HepG2 (cell line): ENCODE results near the gene PSMD1. TPM values are rescaled to one million over a fixed set of nuclear protein-coding genes. Genes with fewer than 3 reads are reported as not detected.
A peak's percentile ranks its signal among the peaks of the same experiment; 100 is the strongest.

Experiments
- ATAC-seq: fragments of 200-7000 bp; cut with Tn5 transposase; 3 replicates; pipeline ENCODE4 v1.9.1; 2020; ENCODE audit warnings: mild to moderate bottlenecking, moderate library complexity
- BruUV-seq: library from RNA; stranded (reverse); fragments of 400-500 nt; replicated peaks from 2 replicates; lab custom pipeline; 2021; lab: Mats Ljungman, UMichigan
- CTCF ChIA-PET: fragments of 300-600 bp; formaldehyde crosslinking; extraction: SDS; loops from one replicate; lab custom pipeline; 2021; ENCODE audit warnings: low total read pairs, inconsistent platforms, low intra/inter-chr PET ratio; lab: Yijun Ruan, JAX
- POLR2A ChIA-PET: fragments of 350-600 bp; sonication (Branson Sonifier 250); formaldehyde crosslinking; loops from one replicate; lab custom pipeline; 2020; ENCODE audit warnings: antibody characterized with exemption, inconsistent platforms; lab: Yijun Ruan, JAX
- DNase-seq: peaks from one replicate; pipeline ENCODE4 v3.0.0-alpha.2; 2015; ENCODE audit warnings: low spot score
- FAIRE-seq: peaks from 3 replicates; lab custom pipeline; 2011; peaks lifted over from hg19 to GRCh38; lab: Jason Lieb, UNC
- H2AFZ ChIP-seq: one replicate; pipeline ENCODE4 v1.6.1; 2011; ENCODE audit warnings: low read length, inconsistent platforms
- H3K27ac ChIP-seq: fragments of 300-600 bp; 3 replicates; pipeline ENCODE4 v1.8.0; 2011; ENCODE audit warnings: mixed run types, mild to moderate bottlenecking, mixed read lengths, low read length, inconsistent platforms; ENCODE audit not compliant: insufficient read depth; ENCODE audit errors: extremely low read length
- H3K27me3 ChIP-seq, 2 experiments: fragments of 200-600 bp in 1 of 2; 2 replicates in 1 of 2; 3 replicates in 1 of 2; pipeline versions ENCODE4 v1.6.0 to v1.8.0; 2011; ENCODE audit warnings: low read length in 2 of 2, mild to moderate bottlenecking in 2 of 2, moderate library complexity in 2 of 2, inconsistent platforms in 1 of 2; ENCODE audit not compliant: insufficient read depth in 2 of 2, control insufficient read depth in 1 of 2
- H3K36me3 ChIP-seq, 2 experiments: fragments of 200-600 bp in 1 of 2; replicated peaks in 1 of 2; 2 replicates in 1 of 2; 3 replicates in 1 of 2; pipeline versions ENCODE4 v1.5.1 to v1.8.0; 2011; ENCODE audit warnings: low read length in 2 of 2, inconsistent platforms in 1 of 2; ENCODE audit not compliant: insufficient read depth in 2 of 2, control insufficient read depth in 1 of 2
- H3K4me1 ChIP-seq: 2 replicates; pipeline ENCODE4 v1.5.1; 2012; ENCODE audit warnings: low read length, inconsistent platforms; ENCODE audit not compliant: insufficient read depth
- H3K4me2 ChIP-seq: 2 replicates; pipeline ENCODE4 v1.6.0; 2011; ENCODE audit warnings: low read depth, low read length, inconsistent platforms
- H3K4me3 ChIP-seq, 3 experiments: fragments of 200-600 bp in 1 of 3; sonication (generic), shearing (Covaris generic) in 1 of 3; replicated peaks in 1 of 3; 2 replicates each; pipeline ENCODE4 v1.5.1; 2011 to 2016; ENCODE audit warnings: low read length in 3 of 3, inconsistent platforms in 2 of 3, low read depth in 2 of 3, mild to moderate bottlenecking in 2 of 3, control low read depth in 1 of 3, mixed read lengths in 1 of 3; ENCODE audit not compliant: insufficient read depth in 1 of 3
- H3K79me2 ChIP-seq: one replicate; pipeline ENCODE4 v1.6.1; 2011; ENCODE audit warnings: low read length, inconsistent platforms; ENCODE audit not compliant: insufficient read depth
- H3K9ac ChIP-seq: 2 replicates; pipeline ENCODE4 v1.6.0; 2011; ENCODE audit warnings: mild to moderate bottlenecking, low read depth, low read length, inconsistent platforms; ENCODE audit not compliant: insufficient read depth
- H3K9me3 ChIP-seq: 2 replicates; pipeline ENCODE4 v1.5.1; 2012; ENCODE audit warnings: mild to moderate bottlenecking, low read length
- H4K20me1 ChIP-seq: 2 replicates; pipeline ENCODE4 v1.6.0; 2011; ENCODE audit warnings: inconsistent platforms, mild to moderate bottlenecking, low read length, moderate library complexity; ENCODE audit not compliant: insufficient read depth
- BRCA1 ChIP-seq: sonication (generic); formaldehyde crosslinking; IDR thresholded peaks from 2 replicates; pipeline ENCODE4 v1.4.0; 2020; ENCODE audit warnings: missing genetic modification reagents
- CAMTA2 ChIP-seq: sonication (generic); formaldehyde crosslinking; IDR thresholded peaks from 2 replicates; pipeline ENCODE4 v1.4.0; 2020; ENCODE audit warnings: mild to moderate bottlenecking, missing genetic modification reagents, borderline replicate concordance
- ELF1 ChIP-seq: sonication (generic); formaldehyde crosslinking; IDR thresholded peaks from 2 replicates; pipeline ENCODE4 v1.4.0; 2020; ENCODE audit warnings: missing genetic modification reagents
- EP300 ChIP-seq, 3 experiments: sonication (generic) in 1 of 3; formaldehyde crosslinking in 1 of 3; IDR thresholded peaks; 2 replicates each; pipeline versions ENCODE4 v1.5.1 to v1.6.1; 2011 to 2020; ENCODE audit warnings: low read depth in 2 of 3, low read length in 2 of 3, borderline replicate concordance in 1 of 3, improper control_type of control experiment in 1 of 3, mild to moderate bottlenecking in 1 of 3, missing genetic modification reagents in 1 of 3, moderate library complexity in 1 of 3
- FOXP1 ChIP-seq, 2 experiments: fragments of 450-650 bp in 1 of 2; IDR thresholded peaks; 2 replicates each; pipeline ENCODE4 v1.6.1; 2017 to 2018; ENCODE audit warnings: antibody characterized with exemption in 1 of 2
- GABPA ChIP-seq, 2 experiments: IDR thresholded peaks; 2 replicates each; pipeline ENCODE4 v1.6.1; 2011 to 2016; ENCODE audit warnings: low read depth in 2 of 2, low read length in 1 of 2, missing biosample characterization in 1 of 2, missing genetic modification characterization in 1 of 2
- HDAC2 ChIP-seq: sonication (generic); formaldehyde crosslinking; IDR thresholded peaks from 2 replicates; pipeline ENCODE4 v1.4.0; 2020; ENCODE audit warnings: missing genetic modification reagents
- HMG20B ChIP-seq: conservative IDR thresholded peaks from 2 replicates; pipeline ENCODE4 v1.6.1; 2016; ENCODE audit warnings: missing genetic modification reagents, missing compliant biosample characterization
- HNF1B ChIP-seq: sonication (generic); formaldehyde crosslinking; IDR thresholded peaks from 2 replicates; pipeline ENCODE4 v1.5.1; 2020; ENCODE audit warnings: mild to moderate bottlenecking, moderate library complexity, missing genetic modification reagents
- HNF4A ChIP-seq: sonication (generic); formaldehyde crosslinking; IDR thresholded peaks from 2 replicates; pipeline ENCODE4 v1.4.0; 2020; ENCODE audit warnings: missing genetic modification reagents
- HNF4G ChIP-seq, 2 experiments: sonication (generic) in 1 of 2; formaldehyde crosslinking in 1 of 2; IDR thresholded peaks; 2 replicates each; pipeline versions ENCODE4 v1.4.0 to v1.6.1; 2011 to 2020; ENCODE audit warnings: borderline replicate concordance in 2 of 2, low read depth in 2 of 2, mild to moderate bottlenecking in 2 of 2, low read length in 1 of 2, missing genetic modification reagents in 1 of 2, moderate library complexity in 1 of 2
- NR2F6 ChIP-seq, 2 experiments: IDR thresholded peaks; 2 replicates each; pipeline ENCODE4 v1.6.1; 2016; ENCODE audit warnings: antibody characterized with exemption in 1 of 2, mild to moderate bottlenecking in 1 of 2
- PAXIP1 ChIP-seq: sonication (generic); formaldehyde crosslinking; conservative IDR thresholded peaks from 2 replicates; pipeline ENCODE4 v1.4.0; 2020; ENCODE audit warnings: mild to moderate bottlenecking, missing genetic modification reagents, moderate library complexity
- SOX5 ChIP-seq: IDR thresholded peaks from 2 replicates; pipeline ENCODE4 v1.6.1; 2016; ENCODE audit warnings: borderline replicate concordance
- TARDBP ChIP-seq: sonication (generic); formaldehyde crosslinking; IDR thresholded peaks from 2 replicates; pipeline ENCODE4 v1.8.0; 2022; ENCODE audit warnings: mild to moderate bottlenecking, missing genetic modification reagents
- TCF7 ChIP-seq: sonication (generic); IDR thresholded peaks from 2 replicates; pipeline ENCODE4 v1.6.1; 2016; ENCODE audit warnings: antibody characterized with exemption, low read depth
- ZNF549 ChIP-seq: sonication (generic); formaldehyde crosslinking; IDR thresholded peaks from 2 replicates; pipeline ENCODE4 v1.5.0; 2020; ENCODE audit warnings: missing genetic modification reagents
- WGBS: methylation state at CpG from one replicate; pipeline ENCODE4 v1.1.6; 2017; ENCODE audit warnings: low lambda C conversion rate; 5-methylcytosine and 5-hydroxymethylcytosine counted together
- in situ Hi-C: cut with HindIII; loops from 2 replicates; pipeline ENCODE4 v1.10.0; 2017; ENCODE audit warnings: low pct_unique_long_range_greater_than_20kb; ENCODE audit not compliant: extremely low pct_ligation_motif_present
- intact Hi-C: fragments of 100-400 bp; cut with micrococcal nuclease; formaldehyde crosslinking; loops from one replicate; pipeline ENCODE4 v1.10.0; 2022; ENCODE audit not compliant: unreplicated experiment
- polyA plus RNA-seq, 8 experiments: library from polyadenylated mRNA; depleted of rRNA in 3 of 8; stranded (reverse) in 7 of 8; unstranded in 1 of 8; fragments of >200 nt; fragmentation: Illumina TruSeq in 4 of 8; extraction: Trizol in 4 of 8; gene quantifications; 2 replicates each; pipeline versions ENCODE4 v1.2.1 to v1.2.3, GENCODE V29; 2011 to 2016; ENCODE audit warnings: low read depth in 4 of 8, missing spikeins in 1 of 8, mixed read lengths in 1 of 8; ENCODE audit not compliant: insufficient read depth in 1 of 8
- total RNA-seq, 5 experiments: library from RNA; depleted of rRNA; stranded (reverse); fragments of >200 nt; fragmentation: Illumina TruSeq; extraction: Trizol; gene quantifications; 2 replicates each; pipeline ENCODE4 v1.2.3, GENCODE V29; 2016; ENCODE audit warnings: low read depth in 1 of 5

Gene PSMD1
- total and polyA plus RNA-seq, 2 of the 13 experiments (the other 11 are each of a cell fraction or from before 2014, with no cell fraction given), result 136 to 191 TPM

- Histone ChIP-seq H3K27me3 (no peaks in the 10 kb centered on the region), H3K27ac (peak overlapping the region; percentile 19), H3K4me3 (no peak overlapping the region), H4K20me1 (no peaks in the 10 kb centered on the region), H3K79me2 (peaks cover 9% of the 10 kb centered on the region), H3K4me2 (peak overlapping the region; percentile 22; the same call in 1 of the 2 replicates), H2AFZ (no peak overlapping the region), H3K36me3 (peaks cover 0 to 33% of the 10 kb centered on the region in 2 experiments; a peak in 3 of 5 replicates), H3K4me1 (peaks cover 23% of the 10 kb centered on the region), H3K9me3 (no peaks in the 10 kb centered on the region), H3K9ac (no peak overlapping the region)
- FAIRE-seq (no peak), ATAC-seq (peak; percentile 81), DNase-seq (peak; percentile 58)
- ChIA-PET CTCF (no interaction called here), POLR2A (interaction anchor here (1.0 to 1.8 kb wide), 2 partner anchors 48 to 51 kb away, joined by 3 to 4 read pairs; no protein-coding TSS in a partner anchor)
- BruUV-seq, result no TSS peak
- WGBS, result 27% methylated on average over 4 of the region's 4 CpGs
- intact Hi-C loops, result loop anchor here (5.0 kb wide), 2 partner anchors 311 to 351 kb away; no protein-coding TSS in a partner anchor
- in situ Hi-C loops, result loop anchor here (10.0 kb wide), 1 partner anchor 314 kb away; no protein-coding TSS in a partner anchor
- TF ChIP-seq HDAC2 (CRISPR knock-in tag) (peak; percentile 43; the same call in 1 of the 2 replicates), FOXP1 (IDR thresholded peaks at IDR 0.05) (no peak), FOXP1 (CRISPR knock-in tag; IDR thresholded peaks at IDR 0.05) (peak; percentile 53; the same call in 1 of the 2 replicates), TARDBP (CRISPR knock-in tag) (0 out of 2 replicates have a peak, but pooled peaks have one; percentile 33), HNF4G (IDR thresholded peaks at IDR 0.05; ENCODE audit: borderline replicate concordance, low read depth, low read length) (peak; percentile 43; the same call in 1 of the 2 replicates), HNF4G (CRISPR knock-in tag; IDR thresholded peaks at IDR 0.05; ENCODE audit: borderline replicate concordance, low read depth) (no peak), EP300 (IDR thresholded peaks at IDR 0.05; ENCODE audit: low read depth in 2 of 2, low read length in 2 of 2) (peak in 1 of 2 experiments; percentile 59; a peak in 1 of 4 replicates), EP300 (CRISPR knock-in tag; IDR thresholded peaks at IDR 0.05; ENCODE audit: borderline replicate concordance) (no peak), TCF7 (0 out of 2 replicates have a peak, but pooled peaks have one; percentile 16), HMG20B (CRISPR knock-in tag) (peak; percentile 92), ELF1 (no peak), ZNF549 (CRISPR knock-in tag) (no peak), BRCA1 (CRISPR knock-in tag) (no peak), SOX5 (CRISPR knock-in tag) (0 out of 2 replicates have a peak, but pooled peaks have one; percentile 21), NR2F6 (IDR thresholded peaks at IDR 0.05) (peak; percentile 16; the same call in 1 of the 2 replicates), NR2F6 (CRISPR knock-in tag; IDR thresholded peaks at IDR 0.05) (no peak), GABPA (IDR thresholded peaks at IDR 0.05; ENCODE audit: low read depth, low read length) (no peak), GABPA (CRISPR knock-in tag; IDR thresholded peaks at IDR 0.05; ENCODE audit: low read depth) (0 out of 2 replicates have a peak, but pooled peaks have one; percentile 10), PAXIP1 (peak; percentile 62), HNF4A (CRISPR knock-in tag) (peak; percentile 60), CAMTA2 (CRISPR knock-in tag) (no peak), HNF1B (no peak)
Measured at GRCh38 chr2:231100990-231101389, 44.3 kb downstream of the PSMD1 start.
